ENCODE measurements around the gene ANKRD16. TPM values are rescaled to one million over a fixed set of nuclear protein-coding genes. Genes with fewer than 3 reads are reported as not detected.

Gene ANKRD16
- total RNA-seq, 1 experiment from 2014 or later, result 6.9 TPM

GRCh38 chr10:5873515-5873995 lies 16.1 kb downstream of the ANKRD16 start:
- BruUV-seq (replicated peaks), result no TSS peak
- Histone ChIP-seq H3K36me3 (ENCODE audit: control insufficient read depth, insufficient read depth, low read length) (peaks cover 2% of the 10 kb centered on the region), H3K27ac (ENCODE audit: low read length) (no peak overlapping the region), H3K9me3 (ENCODE audit: control insufficient read depth, insufficient read depth, low read depth, low read length) (no peaks in the 10 kb centered on the region), H3K27me3 (ENCODE audit: control insufficient read depth, insufficient read depth, low read length) (no peaks in the 10 kb centered on the region), H3K4me1 (ENCODE audit: control insufficient read depth, insufficient read depth, low read length) (no peaks in the 10 kb centered on the region), H3K4me3 (ENCODE audit: low read depth in 2 of 2, low read length in 2 of 2) (no peak overlapping the region)
- TF ChIP-seq, protein P1, sequence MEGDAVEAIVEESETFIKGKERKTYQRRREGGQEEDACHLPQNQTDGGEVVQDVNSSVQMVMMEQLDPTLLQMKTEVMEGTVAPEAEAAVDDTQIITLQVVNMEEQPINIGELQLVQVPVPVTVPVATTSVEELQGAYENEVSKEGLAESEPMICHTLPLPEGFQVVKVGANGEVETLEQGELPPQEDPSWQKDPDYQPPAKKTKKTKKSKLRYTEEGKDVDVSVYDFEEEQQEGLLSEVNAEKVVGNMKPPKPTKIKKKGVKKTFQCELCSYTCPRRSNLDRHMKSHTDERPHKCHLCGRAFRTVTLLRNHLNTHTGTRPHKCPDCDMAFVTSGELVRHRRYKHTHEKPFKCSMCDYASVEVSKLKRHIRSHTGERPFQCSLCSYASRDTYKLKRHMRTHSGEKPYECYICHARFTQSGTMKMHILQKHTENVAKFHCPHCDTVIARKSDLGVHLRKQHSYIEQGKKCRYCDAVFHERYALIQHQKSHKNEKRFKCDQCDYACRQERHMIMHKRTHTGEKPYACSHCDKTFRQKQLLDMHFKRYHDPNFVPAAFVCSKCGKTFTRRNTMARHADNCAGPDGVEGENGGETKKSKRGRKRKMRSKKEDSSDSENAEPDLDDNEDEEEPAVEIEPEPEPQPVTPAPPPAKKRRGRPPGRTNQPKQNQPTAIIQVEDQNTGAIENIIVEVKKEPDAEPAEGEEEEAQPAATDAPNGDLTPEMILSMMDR (IDR thresholded peaks at IDR 0.05), result peak; percentile 76
- no peak for TF ChIP-seq SIN3A (IDR thresholded peaks at IDR 0.05; ENCODE audit: borderline replicate concordance, insufficient read depth, low read depth, low read length)
- TF ChIP-seq, protein P2, sequence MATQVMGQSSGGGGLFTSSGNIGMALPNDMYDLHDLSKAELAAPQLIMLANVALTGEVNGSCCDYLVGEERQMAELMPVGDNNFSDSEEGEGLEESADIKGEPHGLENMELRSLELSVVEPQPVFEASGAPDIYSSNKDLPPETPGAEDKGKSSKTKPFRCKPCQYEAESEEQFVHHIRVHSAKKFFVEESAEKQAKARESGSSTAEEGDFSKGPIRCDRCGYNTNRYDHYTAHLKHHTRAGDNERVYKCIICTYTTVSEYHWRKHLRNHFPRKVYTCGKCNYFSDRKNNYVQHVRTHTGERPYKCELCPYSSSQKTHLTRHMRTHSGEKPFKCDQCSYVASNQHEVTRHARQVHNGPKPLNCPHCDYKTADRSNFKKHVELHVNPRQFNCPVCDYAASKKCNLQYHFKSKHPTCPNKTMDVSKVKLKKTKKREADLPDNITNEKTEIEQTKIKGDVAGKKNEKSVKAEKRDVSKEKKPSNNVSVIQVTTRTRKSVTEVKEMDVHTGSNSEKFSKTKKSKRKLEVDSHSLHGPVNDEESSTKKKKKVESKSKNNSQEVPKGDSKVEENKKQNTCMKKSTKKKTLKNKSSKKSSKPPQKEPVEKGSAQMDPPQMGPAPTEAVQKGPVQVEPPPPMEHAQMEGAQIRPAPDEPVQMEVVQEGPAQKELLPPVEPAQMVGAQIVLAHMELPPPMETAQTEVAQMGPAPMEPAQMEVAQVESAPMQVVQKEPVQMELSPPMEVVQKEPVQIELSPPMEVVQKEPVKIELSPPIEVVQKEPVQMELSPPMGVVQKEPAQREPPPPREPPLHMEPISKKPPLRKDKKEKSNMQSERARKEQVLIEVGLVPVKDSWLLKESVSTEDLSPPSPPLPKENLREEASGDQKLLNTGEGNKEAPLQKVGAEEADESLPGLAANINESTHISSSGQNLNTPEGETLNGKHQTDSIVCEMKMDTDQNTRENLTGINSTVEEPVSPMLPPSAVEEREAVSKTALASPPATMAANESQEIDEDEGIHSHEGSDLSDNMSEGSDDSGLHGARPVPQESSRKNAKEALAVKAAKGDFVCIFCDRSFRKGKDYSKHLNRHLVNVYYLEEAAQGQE (IDR thresholded peaks at IDR 0.05; ENCODE audit: insufficient read depth in 1 of 2, low read depth in 2 of 2, low read length in 1 of 2), result no peak
- DNase-seq (ENCODE audit: low read depth, low spot score) (peak; percentile 48), ATAC-seq (peak; percentile 88)
- ChIA-PET POLR2A (interaction anchor here (0.6 kb wide), 1 partner anchor 62 kb away, joined by 4 read pairs; no protein-coding TSS in a partner anchor), CTCF (interaction anchor here (0.7 kb wide), 2 partner anchors 63 to 307 kb away, joined by 3 to 6 read pairs; no protein-coding TSS in a partner anchor)
- in situ Hi-C loops (cut with HindIII; ENCODE audit: low pct_unique_long_range_greater_than_20kb, low sequenced_read_pairs) (no loop called here), intact Hi-C loops (cut with micrococcal nuclease; ENCODE audit: unreplicated experiment) (loop anchor here (5.0 kb wide), 1 partner anchor 61 kb away; the partner anchor contains the start of gene GDI2)

DNA sequence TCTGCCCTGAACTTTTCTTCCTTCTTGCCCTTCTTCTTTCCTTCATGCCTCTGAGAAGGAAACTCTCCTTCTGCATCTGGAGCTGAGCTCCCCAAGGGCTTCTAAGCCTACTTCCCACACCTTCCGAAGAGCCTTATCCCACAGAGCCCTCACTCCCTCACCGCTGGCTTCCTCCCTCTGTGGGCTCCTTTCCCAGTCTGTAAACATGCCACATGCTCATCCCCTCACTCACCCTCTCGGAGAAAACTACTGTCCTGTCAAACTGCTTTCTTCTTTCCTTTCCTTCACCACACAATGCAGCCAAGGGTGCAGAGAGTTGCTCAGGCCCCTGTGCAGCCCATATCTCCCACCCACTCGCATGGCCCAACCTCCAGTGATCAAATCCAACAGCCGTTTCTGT lies 18.1 kb downstream of the ANKRD16 start:
- CTCF ChIA-PET, result no interaction called here

More for the DNA sequence above, 18.1 kb downstream of the ANKRD16 start:
- DNase-seq (ENCODE audit: low read depth, low spot score) (no peak), ATAC-seq (no peak)
- TF ChIP-seq, protein P1 (IDR thresholded peaks at IDR 0.05), result no peak
- TF ChIP-seq SIN3A (IDR thresholded peaks at IDR 0.05; ENCODE audit: borderline replicate concordance, insufficient read depth, low read depth, low read length) (no peak), POLR2AphosphoS5 (IDR thresholded peaks at IDR 0.05; ENCODE audit: low read depth, low read length) (no peak)
- no peak overlapping the region for H3K4me3 ChIP-seq (ENCODE audit: low read depth in 2 of 2, low read length in 2 of 2)
- POLR2A ChIA-PET, result no interaction called here
- H3K4me1 ChIP-seq (ENCODE audit: control insufficient read depth, insufficient read depth, low read length), result no peaks in the 10 kb centered on the region
- H3K27ac ChIP-seq (ENCODE audit: low read length), result no peak overlapping the region
- intact Hi-C loops (cut with micrococcal nuclease; ENCODE audit: unreplicated experiment) (loop anchor here (5.0 kb wide), 1 partner anchor 59 kb away; the partner anchor contains the start of gene GDI2), in situ Hi-C loops (cut with HindIII; ENCODE audit: low pct_unique_long_range_greater_than_20kb, low sequenced_read_pairs) (no loop called here)
- H3K36me3 ChIP-seq (ENCODE audit: control insufficient read depth, insufficient read depth, low read length), result peaks cover under 1% of the 10 kb centered on the region; the same call in 1 of the 2 replicates
- H3K27me3 ChIP-seq (ENCODE audit: control insufficient read depth, insufficient read depth, low read length), result no peaks in the 10 kb centered on the region
- no TSS peak for BruUV-seq (replicated peaks)
- H3K9me3 ChIP-seq (ENCODE audit: control insufficient read depth, insufficient read depth, low read depth, low read length), result no peaks in the 10 kb centered on the region

Data from Panc1 (cell line).